ENCODE data around the gene CTNNBIP1. TPM values are rescaled to one million over a fixed set of nuclear protein-coding genes. Genes with fewer than 3 reads are reported as not detected.
"Not testable (repeated sequence)": the region's sequence is repeated elsewhere in the genome, so short reads cannot be mapped to it uniquely, and the experiment has no call there.

Gene CTNNBIP1
- polyA plus RNA-seq, 5 donors = 40.7 to 68.2 (median 47.6) TPM

GRCh38 chr1:9809100-9809510 is 101.0 kb downstream of the CTNNBIP1 start:
- no peak for DNase-seq

GRCh38 chr1:9808459-9808858 is 101.6 kb downstream of the CTNNBIP1 start:
- no peak for DNase-seq

GRCh38 chr1:9807541-9807940 is 102.5 kb downstream of the CTNNBIP1 start:
- no peak for DNase-seq

- not testable (repeated sequence) for DNase-seq
These were observed 104.1 kb downstream of the CTNNBIP1 start for GRCh38 chr1:9805972-9806371.

- DNase-seq = no peak
These were observed 105.0 kb downstream of the CTNNBIP1 start for GRCh38 chr1:9805006-9805508.

- not testable (repeated sequence) for DNase-seq
These were observed 106.8 kb downstream of the CTNNBIP1 start for GRCh38 chr1:9803003-9803918.

GRCh38 chr1:9801909-9802308 is 108.2 kb downstream of the CTNNBIP1 start:
- no peak for DNase-seq

Other genes starting within 250 kb of the CTNNBIP1 start
- gene CLSTN1, start 86.3 kb downstream of the CTNNBIP1 start, polyA plus RNA-seq (ENCODE audit: insufficient read depth in 1 of 5, insufficient read length in 5 of 5, low replicate concordance in 1 of 5) = 100 to 1,000 TPM in 2 of 5 donors, 10 to 100 TPM in 3; 82.7 to 121 (median 94.8) TPM
- gene LZIC, start 33.1 kb upstream of the CTNNBIP1 start, polyA plus RNA-seq (ENCODE audit: insufficient read depth in 1 of 5, insufficient read length in 5 of 5, low replicate concordance in 1 of 5) = 10 to 100 TPM; 51.5 to 71.0 (median 66.5) TPM
- 10 to 100 TPM; 13.6 to 16.7 (median 14.1) TPM for gene NMNAT1, start 33.2 kb upstream of the CTNNBIP1 start, polyA plus RNA-seq (ENCODE audit: insufficient read depth in 1 of 5, insufficient read length in 5 of 5, low replicate concordance in 1 of 5)
- 1 to 10 TPM in 3 of 5 donors, under 1 TPM in 2; 0.90 to 1.7 (median 1.1) TPM for gene RBP7, start 87.0 kb upstream of the CTNNBIP1 start, polyA plus RNA-seq (ENCODE audit: insufficient read depth in 1 of 5, insufficient read length in 5 of 5, low replicate concordance in 1 of 5)
- gene UBE4B, start 122.7 kb upstream of the CTNNBIP1 start, polyA plus RNA-seq (ENCODE audit: insufficient read depth in 1 of 5, insufficient read length in 5 of 5, low replicate concordance in 1 of 5) = 10 to 100 TPM; 43.8 to 52.9 (median 45.9) TPM

Data from right lung (tissue), 5 donors.